ENCODE results near the gene TMEM72. TPM values are rescaled to one million over a fixed set of nuclear protein-coding genes. Genes with fewer than 3 reads are reported as not detected.

TMEM72 gene
- total RNA-seq, 1 donor from 2014 or later, result not detected

DNA sequence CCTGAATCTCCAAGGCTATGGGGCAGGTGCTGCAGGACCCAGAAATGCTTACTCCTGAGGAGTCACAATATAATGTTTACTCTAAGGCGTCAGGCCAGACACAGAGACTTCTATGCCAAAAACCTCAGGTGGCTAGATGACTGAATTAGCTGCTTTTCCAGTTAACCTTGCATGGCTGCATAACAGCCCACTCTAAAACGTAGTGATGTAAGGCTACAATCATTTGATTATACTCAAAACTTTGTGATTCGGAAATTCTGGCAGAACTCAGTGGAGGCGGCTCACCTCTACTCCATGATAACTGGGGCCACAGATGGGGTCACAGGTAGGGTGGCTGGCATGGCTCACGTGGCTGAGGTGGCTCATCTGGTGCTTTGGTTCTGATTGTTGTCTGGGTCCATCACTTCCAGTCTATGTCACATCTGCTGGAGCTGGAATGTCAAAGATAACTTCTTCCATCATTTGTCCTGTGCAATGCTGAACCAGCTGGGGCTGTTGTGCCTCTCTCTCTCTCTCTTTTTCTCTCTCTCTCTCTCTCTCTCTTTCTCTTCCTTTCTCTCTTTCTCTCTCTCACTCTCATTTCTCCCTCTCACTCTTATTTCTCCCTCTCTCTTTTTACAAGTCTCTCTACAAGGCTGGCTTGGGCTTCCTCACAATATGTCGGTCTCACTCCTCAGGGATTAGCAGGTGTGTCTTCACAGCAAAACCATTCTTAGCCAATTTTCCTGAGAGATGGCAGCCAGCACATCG, 11.8 kb downstream of the TMEM72 start:
- Mint-ChIP-seq H3K27ac (ENCODE audit: unreplicated experiment) (no peak overlapping the region), H3K4me3 (ENCODE audit: unreplicated experiment) (no peak overlapping the region), H3K36me3 (ENCODE audit: low read depth) (peaks cover 2% of the 10 kb centered on the region), H3K4me1 (ENCODE audit: low read depth) (no peaks in the 10 kb centered on the region), H3K27me3 (ENCODE audit: low read depth) (peaks cover 6% of the 10 kb centered on the region), H3K9me3 (ENCODE audit: low read depth) (peaks cover 3% of the 10 kb centered on the region)
- no peak for TF ChIP-seq CTCF (IDR thresholded peaks at IDR 0.05)
- DNase-seq (ENCODE audit: low spot score), result no peak

- Mint-ChIP-seq H3K4me1 (ENCODE audit: low read depth) (no peaks in the 10 kb centered on the region), H3K36me3 (ENCODE audit: low read depth) (peaks cover 2% of the 10 kb centered on the region), H3K27me3 (ENCODE audit: low read depth) (peaks cover 7% of the 10 kb centered on the region), H3K9me3 (ENCODE audit: low read depth) (peaks cover 3% of the 10 kb centered on the region), H3K27ac (ENCODE audit: unreplicated experiment) (no peak overlapping the region), H3K4me3 (ENCODE audit: unreplicated experiment) (no peak overlapping the region)
- DNase-seq (ENCODE audit: low spot score), result no peak
- TF ChIP-seq CTCF (IDR thresholded peaks at IDR 0.05), result no peak
Measured at GRCh38 chr10:44923611-44924010, 12.5 kb downstream of the TMEM72 start.

GRCh38 chr10:44924261-44925040, 13.3 kb downstream of the TMEM72 start:
- Mint-ChIP-seq H3K4me1 (ENCODE audit: low read depth) (no peaks in the 10 kb centered on the region), H3K36me3 (ENCODE audit: low read depth) (peaks cover 2% of the 10 kb centered on the region), H3K9me3 (ENCODE audit: low read depth) (peaks cover 3% of the 10 kb centered on the region), H3K27me3 (ENCODE audit: low read depth) (peaks cover 9% of the 10 kb centered on the region), H3K27ac (ENCODE audit: unreplicated experiment) (no peak overlapping the region), H3K4me3 (ENCODE audit: unreplicated experiment) (no peak overlapping the region)
- no peak for TF ChIP-seq CTCF (IDR thresholded peaks at IDR 0.05)
- DNase-seq (ENCODE audit: low spot score), result no peak

GRCh38 chr10:44925224-44925623, 14.1 kb downstream of the TMEM72 start:
- TF ChIP-seq CTCF (IDR thresholded peaks at IDR 0.05), result peak; percentile 68
- Mint-ChIP-seq H3K4me1 (ENCODE audit: low read depth) (no peaks in the 10 kb centered on the region), H3K36me3 (ENCODE audit: low read depth) (peaks cover 2% of the 10 kb centered on the region), H3K4me3 (ENCODE audit: unreplicated experiment) (no peak overlapping the region), H3K9me3 (ENCODE audit: low read depth) (peaks cover 3% of the 10 kb centered on the region), H3K27ac (ENCODE audit: unreplicated experiment) (no peak overlapping the region), H3K27me3 (ENCODE audit: low read depth) (peaks cover 9% of the 10 kb centered on the region)
- no peak for DNase-seq (ENCODE audit: low spot score)

DNA sequence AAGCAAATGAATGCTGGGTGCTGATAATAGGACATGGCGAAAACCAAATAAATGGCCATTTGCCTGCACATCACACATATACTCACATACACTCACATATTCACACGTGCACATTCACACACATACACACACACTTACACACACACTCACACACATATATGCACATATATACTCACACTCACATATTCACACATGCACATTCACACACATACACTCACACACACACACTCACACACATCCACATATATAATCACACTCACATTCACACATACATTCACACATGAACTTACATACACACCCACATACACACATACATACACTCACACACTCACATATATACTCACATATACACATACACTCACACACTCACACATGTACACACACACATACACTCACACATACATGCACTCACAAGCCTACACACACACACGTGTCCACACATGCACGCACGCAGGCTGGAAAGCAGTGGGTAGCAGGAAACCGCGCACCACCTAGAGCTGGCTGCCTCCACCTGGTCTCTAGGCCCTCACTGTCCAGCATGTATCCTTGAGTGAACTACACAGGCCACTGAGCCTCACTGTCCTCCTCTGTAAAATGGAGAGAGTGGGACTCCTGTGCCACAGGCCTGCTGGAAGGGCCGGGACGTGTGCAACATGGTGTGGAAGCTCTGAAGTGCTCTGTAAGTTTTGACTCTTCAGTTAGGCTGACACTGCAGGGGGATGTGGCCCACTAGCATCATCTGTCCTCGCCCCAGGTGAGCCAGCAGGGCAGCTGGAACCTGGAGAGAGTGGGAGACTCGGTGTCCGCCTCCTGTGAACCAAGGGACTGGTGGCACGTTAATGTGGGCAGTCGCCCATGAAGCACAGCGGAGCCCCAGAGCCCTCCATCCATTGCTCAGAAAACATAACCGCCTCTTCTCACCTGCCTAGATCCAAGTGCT, 14.9 kb downstream of the TMEM72 start:
- H3K36me3 Mint-ChIP-seq (ENCODE audit: low read depth), result peaks cover 2% of the 10 kb centered on the region

More for the DNA sequence above, 14.9 kb downstream of the TMEM72 start:
- Mint-ChIP-seq H3K9me3 (ENCODE audit: low read depth) (peaks cover 3% of the 10 kb centered on the region), H3K4me1 (ENCODE audit: low read depth) (no peaks in the 10 kb centered on the region), H3K27me3 (ENCODE audit: low read depth) (peaks cover 7% of the 10 kb centered on the region), H3K27ac (ENCODE audit: unreplicated experiment) (no peak overlapping the region), H3K4me3 (ENCODE audit: unreplicated experiment) (no peak overlapping the region)
- TF ChIP-seq CTCF (IDR thresholded peaks at IDR 0.05), result no peak
- no peak for DNase-seq (ENCODE audit: low spot score)
